Astrocyte (in vitro differentiated cells and primary cell): Measurements from ENCODE around the gene RBM38.

Experiments used
- EZH2 ChIP-seq: IDR thresholded peaks from 2 replicates; pipeline ENCODE4 v1.6.1; 2012; ENCODE audit warnings: mild to moderate bottlenecking, low read length, inconsistent platforms; ENCODE audit not compliant: insufficient read depth
- TF ChIP-seq, protein P1 (sequence below): IDR thresholded peaks from 2 replicates; pipeline ENCODE4 v1.5.1; 2011; ENCODE audit warnings: low read depth, mild to moderate bottlenecking, inconsistent platforms, low read length, moderate library complexity; ENCODE audit not compliant: insufficient read depth

- TF ChIP-seq, protein P1, sequence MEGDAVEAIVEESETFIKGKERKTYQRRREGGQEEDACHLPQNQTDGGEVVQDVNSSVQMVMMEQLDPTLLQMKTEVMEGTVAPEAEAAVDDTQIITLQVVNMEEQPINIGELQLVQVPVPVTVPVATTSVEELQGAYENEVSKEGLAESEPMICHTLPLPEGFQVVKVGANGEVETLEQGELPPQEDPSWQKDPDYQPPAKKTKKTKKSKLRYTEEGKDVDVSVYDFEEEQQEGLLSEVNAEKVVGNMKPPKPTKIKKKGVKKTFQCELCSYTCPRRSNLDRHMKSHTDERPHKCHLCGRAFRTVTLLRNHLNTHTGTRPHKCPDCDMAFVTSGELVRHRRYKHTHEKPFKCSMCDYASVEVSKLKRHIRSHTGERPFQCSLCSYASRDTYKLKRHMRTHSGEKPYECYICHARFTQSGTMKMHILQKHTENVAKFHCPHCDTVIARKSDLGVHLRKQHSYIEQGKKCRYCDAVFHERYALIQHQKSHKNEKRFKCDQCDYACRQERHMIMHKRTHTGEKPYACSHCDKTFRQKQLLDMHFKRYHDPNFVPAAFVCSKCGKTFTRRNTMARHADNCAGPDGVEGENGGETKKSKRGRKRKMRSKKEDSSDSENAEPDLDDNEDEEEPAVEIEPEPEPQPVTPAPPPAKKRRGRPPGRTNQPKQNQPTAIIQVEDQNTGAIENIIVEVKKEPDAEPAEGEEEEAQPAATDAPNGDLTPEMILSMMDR, result no peak
- TF ChIP-seq EZH2, result no peak
Measured at GRCh38 chr20:57441510-57442154, 50.4 kb downstream of the RBM38 start.
